Measurements from ENCODE around the gene NAALADL2.

DNA sequence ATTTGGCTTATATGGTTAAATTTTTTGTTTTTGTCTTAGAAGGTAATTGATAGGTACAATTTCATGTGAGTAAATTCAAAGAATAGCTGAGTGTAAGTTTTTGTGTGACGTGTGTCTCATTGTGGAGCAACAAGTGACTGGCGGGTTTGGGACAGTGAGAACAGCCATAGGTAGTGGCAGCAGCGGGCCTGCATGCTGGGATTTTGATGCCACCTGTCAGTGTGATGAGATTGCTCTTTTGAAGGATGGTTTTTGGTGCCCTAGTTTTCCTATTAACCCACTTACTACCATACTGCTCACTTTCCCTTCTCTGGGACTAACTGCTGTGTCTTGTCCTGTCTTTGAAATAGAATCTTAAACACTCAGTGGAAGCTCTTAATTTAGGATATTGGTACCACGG, 522.6 kb downstream of the NAALADL2 start:
- no peak for TF ChIP-seq POLR2A (IDR thresholded peaks at IDR 0.05; ENCODE audit: low read depth, low read length)
- no peak for TF ChIP-seq CTCF (IDR thresholded peaks at IDR 0.05; ENCODE audit: extremely low read depth in 1 of 2, insufficient read depth in 1 of 2, low read depth in 1 of 2, low read length in 2 of 2)
- TF ChIP-seq EZH2 (IDR thresholded peaks at IDR 0.05; ENCODE audit: borderline replicate concordance, low read depth, low read length, severe bottlenecking): no peak
- TF ChIP-seq POLR2AphosphoS5 (IDR thresholded peaks at IDR 0.05; ENCODE audit: insufficient read depth, low read depth, low read length): no peak
- no peak for TF ChIP-seq GATA2 (IDR thresholded peaks at IDR 0.05; ENCODE audit: insufficient read depth, insufficient read length, low read depth, low read length)
- no peak for TF ChIP-seq MYC (IDR thresholded peaks at IDR 0.05; ENCODE audit: low read depth, low read length)
- TF ChIP-seq MAX (IDR thresholded peaks at IDR 0.05; ENCODE audit: insufficient read depth, insufficient read length): no peak

Measured in endothelial cell of umbilical vein (primary cell).